ENCODE results near the gene EMC10. TPM values are rescaled to one million over a fixed set of nuclear protein-coding genes. Genes with fewer than 3 reads are reported as not detected.

EMC10 gene
- total and polyA plus RNA-seq, 2 experiments from 2014 or later: 35.6 to 160 TPM

GRCh38 chr19:50478901-50479715 lies 2.8 kb downstream of the EMC10 start:
- Histone ChIP-seq H2AFZ (no peak overlapping the region), H3K27me3 (no peaks in the 10 kb centered on the region), H3K4me3 (no peak overlapping the region), H3K27ac (no peak overlapping the region), H3K9me3 (ENCODE audit: low read depth) (no peaks in the 10 kb centered on the region), H3K4me2 (no peak overlapping the region), H3K36me3 (replicated peaks; ENCODE audit: insufficient read depth, low read depth) (no peaks in the 10 kb centered on the region), H4K20me1 (ENCODE audit: insufficient read depth, poor library complexity, severe bottlenecking) (peaks cover 36% of the 10 kb centered on the region), H3K79me2 (peaks cover 22% of the 10 kb centered on the region), H3K4me1 (ENCODE audit: insufficient read depth) (peaks cover 6% of the 10 kb centered on the region), H3K9me2 (replicated peaks; ENCODE audit: insufficient read depth) (no peaks in the 10 kb centered on the region)
- WGBS (ENCODE audit: low lambda C conversion rate, missing lambda C conversion rate): 88% methylated on average over 17 of the region's 19 CpGs
- TF ChIP-seq EZH2 (IDR thresholded peaks at IDR 0.05; ENCODE audit: borderline replicate concordance): no peak
- TF ChIP-seq EZH2phosphoT487 (IDR thresholded peaks at IDR 0.05; ENCODE audit: low read depth, severe bottlenecking, unreplicated experiment): no peak
- peak; percentile 33 for TF ChIP-seq CTCF (IDR thresholded peaks at IDR 0.05; ENCODE audit: poor library complexity)
- DNase-seq (ENCODE audit: low spot score): no peak

GRCh38 chr19:50479761-50480251 lies 3.5 kb downstream of the EMC10 start:
- TF ChIP-seq EZH2phosphoT487 (IDR thresholded peaks at IDR 0.05; ENCODE audit: low read depth, severe bottlenecking, unreplicated experiment): no peak
- no peak for TF ChIP-seq EZH2 (IDR thresholded peaks at IDR 0.05; ENCODE audit: borderline replicate concordance)
- TF ChIP-seq CTCF (IDR thresholded peaks at IDR 0.05; ENCODE audit: poor library complexity): no peak
- Histone ChIP-seq H3K27ac (no peak overlapping the region), H3K9me2 (replicated peaks; ENCODE audit: insufficient read depth) (no peaks in the 10 kb centered on the region), H3K36me3 (replicated peaks; ENCODE audit: insufficient read depth, low read depth) (no peaks in the 10 kb centered on the region), H4K20me1 (ENCODE audit: insufficient read depth, poor library complexity, severe bottlenecking) (peaks cover 36% of the 10 kb centered on the region), H3K4me2 (no peak overlapping the region), H3K4me1 (ENCODE audit: insufficient read depth) (peaks cover 6% of the 10 kb centered on the region), H3K4me3 (no peak overlapping the region), H3K9me3 (ENCODE audit: low read depth) (no peaks in the 10 kb centered on the region), H3K79me2 (peaks cover 22% of the 10 kb centered on the region), H3K27me3 (no peaks in the 10 kb centered on the region), H2AFZ (no peak overlapping the region)
- no peak for DNase-seq (ENCODE audit: low spot score)
- WGBS (ENCODE audit: low lambda C conversion rate, missing lambda C conversion rate): 97% methylated on average over 16 of the region's 16 CpGs

- Histone ChIP-seq H3K9me2 (replicated peaks; ENCODE audit: insufficient read depth) (no peaks in the 10 kb centered on the region), H3K27ac (no peak overlapping the region), H3K79me2 (peaks cover 22% of the 10 kb centered on the region), H3K4me3 (no peak overlapping the region), H3K27me3 (no peaks in the 10 kb centered on the region), H3K9me3 (ENCODE audit: low read depth) (no peaks in the 10 kb centered on the region), H3K36me3 (replicated peaks; ENCODE audit: insufficient read depth, low read depth) (no peaks in the 10 kb centered on the region), H4K20me1 (ENCODE audit: insufficient read depth, poor library complexity, severe bottlenecking) (peaks cover 36% of the 10 kb centered on the region), H3K4me2 (no peak overlapping the region), H3K4me1 (ENCODE audit: insufficient read depth) (peaks cover 6% of the 10 kb centered on the region), H2AFZ (no peak overlapping the region)
- WGBS (ENCODE audit: low lambda C conversion rate, missing lambda C conversion rate): 97% methylated on average over 17 of the region's 37 CpGs
- no peak for TF ChIP-seq EZH2 (IDR thresholded peaks at IDR 0.05; ENCODE audit: borderline replicate concordance)
- no peak for TF ChIP-seq EZH2phosphoT487 (IDR thresholded peaks at IDR 0.05; ENCODE audit: low read depth, severe bottlenecking, unreplicated experiment)
- TF ChIP-seq CTCF (IDR thresholded peaks at IDR 0.05; ENCODE audit: poor library complexity): no peak
- DNase-seq (ENCODE audit: low spot score): no peak
These were observed 4.2 kb downstream of the EMC10 start for GRCh38 chr19:50480281-50481111.
